Duodenal mucosa (tissue), 2 donors: ENCODE measurements around the gene STX17.

ENCODE experiments used
- H3K27ac ChIP-seq: one replicate; pipeline ENCODE4 v1.7.0; 2013; ENCODE audit warnings: low read depth, low read length
- H3K27me3 ChIP-seq, 2 donors: one replicate each; pipeline ENCODE4 v1.7.0; 2013; ENCODE audit warnings: low read length in 2 of 2, control low read depth in 1 of 2; ENCODE audit not compliant: insufficient read depth in 2 of 2, control insufficient read depth in 1 of 2
- H3K36me3 ChIP-seq, 2 donors: one replicate each; pipeline ENCODE4 v1.7.0; 2013; ENCODE audit warnings: low read length in 2 of 2, control low read depth in 1 of 2; ENCODE audit not compliant: insufficient read depth in 2 of 2, control insufficient read depth in 1 of 2
- H3K4me1 ChIP-seq, 2 donors: one replicate each; pipeline ENCODE4 v1.7.0; 2013; ENCODE audit warnings: low read length in 2 of 2, control low read depth in 1 of 2; ENCODE audit not compliant: insufficient read depth in 2 of 2, control insufficient read depth in 1 of 2
- H3K4me3 ChIP-seq, 2 donors: one replicate each; pipeline ENCODE4 v1.7.0; 2013; ENCODE audit warnings: low read length in 2 of 2, low read depth in 1 of 2
- H3K9ac ChIP-seq, 2 donors: one replicate each; pipeline ENCODE4 v1.7.0; 2013; ENCODE audit warnings: low read length in 2 of 2, low read depth in 1 of 2
- H3K9me3 ChIP-seq, 2 donors: one replicate each; pipeline ENCODE4 v1.7.0; 2013; ENCODE audit warnings: low read length in 2 of 2, control low read depth in 1 of 2; ENCODE audit not compliant: control insufficient read depth in 1 of 2

The STX17 gene

DNA sequence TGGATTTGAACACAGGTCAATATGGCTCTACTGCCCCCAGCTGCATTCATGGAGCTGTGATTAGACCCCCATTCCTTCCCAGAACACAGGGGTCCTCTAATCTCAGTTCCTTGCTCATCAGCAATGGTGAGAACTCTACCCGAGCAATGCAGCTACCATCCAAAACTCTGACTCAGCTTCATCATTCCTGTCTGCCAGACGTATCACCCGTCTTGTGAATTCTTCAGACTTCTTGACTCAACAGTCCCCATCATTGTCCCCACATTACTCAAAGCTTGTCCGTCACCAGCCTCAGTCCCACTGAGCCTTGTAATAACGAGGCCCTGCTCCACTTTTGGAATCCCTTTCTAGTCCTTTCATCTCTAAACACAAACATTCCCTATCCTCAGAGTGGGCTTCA is 36.3 kb upstream of the STX17 start:
- H3K27ac ChIP-seq, result no peak overlapping the region
- no peak overlapping the region for H3K4me3 ChIP-seq

DNA sequence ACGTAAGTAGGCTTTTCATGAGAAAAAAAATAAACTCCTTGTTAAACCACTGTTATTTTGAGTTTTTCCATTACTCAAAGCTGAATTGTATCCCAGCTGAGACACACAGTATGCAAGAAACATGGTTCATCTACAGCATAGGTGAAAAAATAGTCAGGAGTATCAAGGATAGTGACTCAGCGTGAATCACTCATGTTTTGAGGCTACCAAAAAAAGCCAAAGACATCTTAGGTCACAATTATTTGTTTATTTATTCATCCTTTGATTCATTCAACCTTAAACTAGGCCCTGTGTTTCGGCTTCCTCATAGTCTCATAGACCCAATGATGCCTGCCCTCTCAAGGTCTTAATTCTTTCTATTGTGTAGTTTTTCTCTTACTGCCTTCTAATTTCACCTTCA is 32.9 kb upstream of the STX17 start:
- H3K9ac ChIP-seq, result no peak overlapping the region
- H3K4me1 ChIP-seq, result no peaks in the 10 kb centered on the region
- H3K27ac ChIP-seq, result no peak overlapping the region
- no peaks in the 10 kb centered on the region for H3K36me3 ChIP-seq
- H3K27me3 ChIP-seq, result no peaks in the 10 kb centered on the region
- H3K4me3 ChIP-seq, result no peak overlapping the region
- H3K9me3 ChIP-seq, result no peaks in the 10 kb centered on the region

More for the DNA sequence above, 36.3 kb upstream of the STX17 start:
- Histone ChIP-seq H3K27me3 (no peaks in the 10 kb centered on the region), H3K4me1 (no peaks in the 10 kb centered on the region), H3K9ac (no peak overlapping the region), H3K36me3 (no peaks in the 10 kb centered on the region), H3K9me3 (no peaks in the 10 kb centered on the region)

DNA sequence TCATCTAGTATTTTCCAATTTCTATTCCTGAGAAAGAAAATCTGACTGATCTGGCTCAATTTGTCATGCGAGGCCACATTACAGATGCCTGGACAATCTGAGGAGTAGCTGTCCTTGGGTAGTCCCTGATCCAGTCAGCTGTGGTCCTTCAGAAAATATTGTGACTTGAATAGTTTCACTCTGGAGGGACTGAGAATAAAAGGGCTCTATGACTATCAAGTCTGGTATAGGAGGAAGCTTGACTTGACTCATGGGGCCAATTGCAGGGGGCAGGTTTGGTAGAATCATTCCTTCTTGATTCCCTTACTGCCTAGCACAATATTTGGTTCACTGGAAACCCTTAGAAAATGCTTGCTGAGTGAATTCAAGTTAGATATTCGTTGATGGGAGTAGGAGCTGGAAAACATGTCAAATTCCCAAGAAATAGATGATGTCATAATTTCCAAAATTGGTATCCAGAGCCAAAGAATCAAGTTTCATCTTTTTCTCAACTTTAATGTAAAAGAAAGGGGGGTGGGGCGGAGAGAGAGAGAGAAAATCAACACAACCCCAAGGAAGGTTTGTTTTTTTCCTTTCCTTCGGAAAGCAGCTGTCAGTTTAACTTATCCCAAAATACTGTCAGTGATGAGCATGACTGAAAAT is 32.4 kb upstream of the STX17 start:
- no peak overlapping the region for H3K9ac ChIP-seq
- H3K4me1 ChIP-seq, result no peaks in the 10 kb centered on the region
- H3K36me3 ChIP-seq, result no peaks in the 10 kb centered on the region
- H3K9me3 ChIP-seq, result no peaks in the 10 kb centered on the region
- no peak overlapping the region for H3K27ac ChIP-seq
- no peak overlapping the region for H3K4me3 ChIP-seq
- no peaks in the 10 kb centered on the region for H3K27me3 ChIP-seq

DNA sequence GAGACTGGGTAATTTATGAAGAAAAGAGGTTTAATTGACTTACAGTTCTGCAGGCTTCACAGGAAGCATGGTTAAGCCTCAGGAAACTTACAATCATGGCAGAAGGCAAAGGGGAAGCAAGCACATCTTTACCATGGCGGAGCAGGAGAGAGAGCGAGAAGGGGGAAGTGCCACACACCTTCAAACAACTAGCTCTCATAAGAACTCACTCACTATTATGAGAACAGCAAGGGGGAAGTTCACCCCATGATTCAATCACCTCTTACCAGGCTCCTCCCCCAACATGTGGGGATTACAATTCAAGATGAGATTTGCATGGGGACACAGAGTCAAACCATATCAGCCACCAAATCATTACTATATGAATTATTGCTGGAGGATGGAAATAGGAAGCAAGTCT is 30.3 kb upstream of the STX17 start:
- H3K27ac ChIP-seq, result no peak overlapping the region
- H3K9ac ChIP-seq, result no peak overlapping the region
- no peaks in the 10 kb centered on the region for H3K27me3 ChIP-seq
- H3K4me1 ChIP-seq, result no peaks in the 10 kb centered on the region
- H3K4me3 ChIP-seq, result no peak overlapping the region
- no peaks in the 10 kb centered on the region for H3K36me3 ChIP-seq
- H3K9me3 ChIP-seq, result no peaks in the 10 kb centered on the region

DNA sequence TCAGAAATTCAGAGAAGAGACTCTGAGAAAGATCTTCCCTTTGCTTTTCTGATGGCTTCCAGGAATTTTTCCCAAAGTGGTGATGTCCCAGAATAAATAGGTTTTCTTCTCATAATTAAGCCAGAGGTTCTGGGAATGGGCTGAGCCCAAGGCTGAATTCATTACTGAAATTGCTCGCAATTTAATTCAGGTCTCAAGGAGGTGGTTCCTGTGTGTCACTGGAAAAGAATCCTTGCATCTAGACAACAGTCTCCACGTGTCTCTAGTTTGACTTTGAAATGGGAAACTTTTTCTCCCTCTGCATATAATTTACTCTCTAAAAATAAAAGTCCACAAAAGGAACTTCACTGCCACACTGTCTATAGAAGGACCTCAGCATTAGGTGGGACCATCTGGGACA is 27.8 kb upstream of the STX17 start:
- no peaks in the 10 kb centered on the region for H3K4me1 ChIP-seq
- H3K27me3 ChIP-seq, result no peaks in the 10 kb centered on the region

DNA sequence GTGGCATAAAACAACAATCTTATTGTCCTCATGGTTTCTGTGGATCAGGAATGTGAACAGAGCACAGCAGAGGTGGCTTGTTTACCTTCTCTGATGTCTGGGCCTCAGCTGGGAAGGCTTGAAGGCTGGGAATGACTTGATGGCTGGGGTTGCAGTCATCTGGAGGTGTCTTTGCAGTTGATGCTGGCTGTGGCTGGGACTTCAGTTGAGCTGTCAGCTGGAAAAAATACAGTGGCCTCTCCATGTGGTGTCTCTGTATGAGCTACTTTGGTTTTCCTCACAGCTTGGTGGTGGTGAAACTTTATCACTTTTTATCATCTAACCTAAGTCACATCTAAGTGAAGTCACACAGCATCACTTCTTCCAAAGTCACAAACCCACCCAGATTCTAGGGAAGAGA is 24.7 kb upstream of the STX17 start:
- Histone ChIP-seq H3K4me3 (no peak overlapping the region), H3K27me3 (no peaks in the 10 kb centered on the region), H3K4me1 (no peaks in the 10 kb centered on the region), H3K9me3 (no peaks in the 10 kb centered on the region), H3K36me3 (no peaks in the 10 kb centered on the region), H3K9ac (no peak overlapping the region), H3K27ac (no peak overlapping the region)

More for the DNA sequence above, 27.8 kb upstream of the STX17 start:
- Histone ChIP-seq H3K4me3 (no peak overlapping the region), H3K9me3 (no peaks in the 10 kb centered on the region), H3K27ac (no peak overlapping the region), H3K9ac (no peak overlapping the region), H3K36me3 (no peaks in the 10 kb centered on the region)

DNA sequence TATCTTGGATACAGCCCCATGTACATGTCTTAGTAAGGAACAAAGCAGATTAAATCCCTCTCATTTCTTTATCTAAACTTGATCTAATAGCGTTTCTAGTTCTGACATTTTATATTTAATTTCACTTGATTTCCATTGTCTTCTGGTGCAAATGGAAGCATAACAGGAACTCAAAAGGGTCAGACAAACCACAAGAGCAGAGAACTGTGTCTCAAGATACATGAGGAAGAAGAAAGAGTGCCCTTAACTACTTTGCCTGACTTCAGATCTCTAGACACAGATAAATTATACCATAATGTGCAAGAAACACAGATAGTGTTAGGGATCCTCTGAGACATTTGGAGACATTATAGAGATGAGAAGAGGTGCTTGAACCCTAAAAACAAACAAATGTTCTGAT is 20.7 kb upstream of the STX17 start:
- Histone ChIP-seq H3K9me3 (no peaks in the 10 kb centered on the region), H3K27ac (no peak overlapping the region), H3K4me3 (no peak overlapping the region), H3K36me3 (no peaks in the 10 kb centered on the region), H3K27me3 (no peaks in the 10 kb centered on the region), H3K9ac (no peak overlapping the region), H3K4me1 (no peaks in the 10 kb centered on the region)

DNA sequence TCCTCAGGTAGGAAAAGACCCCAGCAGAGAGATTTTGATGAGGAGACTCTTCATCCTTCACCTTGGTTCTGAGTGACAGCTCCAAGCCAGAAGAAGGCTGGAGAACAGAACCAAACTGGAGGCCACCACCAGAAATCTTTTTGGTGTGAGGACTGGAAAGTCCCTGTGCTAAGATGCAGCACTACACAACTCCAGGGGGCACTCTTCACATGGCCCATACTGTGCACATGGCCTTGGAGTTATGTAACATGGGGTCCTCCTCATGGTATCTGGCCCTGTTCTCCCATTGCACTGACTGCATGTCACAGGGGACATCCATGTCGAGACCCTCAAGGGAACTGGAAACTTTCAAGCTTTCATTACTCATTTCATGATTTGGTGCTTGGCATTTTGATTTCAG is 17.3 kb upstream of the STX17 start:
- Histone ChIP-seq H3K4me1 (no peaks in the 10 kb centered on the region), H3K9ac (no peak overlapping the region), H3K4me3 (no peak overlapping the region), H3K36me3 (no peaks in the 10 kb centered on the region), H3K27me3 (no peaks in the 10 kb centered on the region), H3K27ac (no peak overlapping the region), H3K9me3 (no peaks in the 10 kb centered on the region)

DNA sequence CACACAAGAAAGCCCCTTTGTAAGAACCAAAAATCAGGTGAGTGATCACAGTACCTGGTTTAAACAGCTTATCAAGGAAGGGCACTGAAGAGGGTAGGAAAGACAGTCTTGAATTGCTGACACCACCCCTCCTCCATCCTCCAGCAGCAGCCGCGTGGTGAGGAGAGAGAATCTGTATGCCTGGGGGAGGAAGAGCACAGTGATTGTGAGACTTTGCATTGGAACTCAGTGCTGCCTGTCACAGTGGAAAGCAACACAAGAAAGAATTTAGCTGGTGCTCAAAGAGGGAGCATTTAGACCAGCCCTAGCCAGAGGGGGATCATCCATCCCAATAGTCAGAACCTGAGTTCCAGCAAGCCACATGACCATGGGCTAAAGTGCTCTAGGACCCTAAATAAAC is 11.6 kb upstream of the STX17 start:
- Histone ChIP-seq H3K36me3 (no peaks in the 10 kb centered on the region), H3K4me1 (no peaks in the 10 kb centered on the region), H3K27me3 (no peaks in the 10 kb centered on the region), H3K9ac (no peak overlapping the region), H3K4me3 (no peak overlapping the region), H3K27ac (no peak overlapping the region), H3K9me3 (no peaks in the 10 kb centered on the region)

DNA sequence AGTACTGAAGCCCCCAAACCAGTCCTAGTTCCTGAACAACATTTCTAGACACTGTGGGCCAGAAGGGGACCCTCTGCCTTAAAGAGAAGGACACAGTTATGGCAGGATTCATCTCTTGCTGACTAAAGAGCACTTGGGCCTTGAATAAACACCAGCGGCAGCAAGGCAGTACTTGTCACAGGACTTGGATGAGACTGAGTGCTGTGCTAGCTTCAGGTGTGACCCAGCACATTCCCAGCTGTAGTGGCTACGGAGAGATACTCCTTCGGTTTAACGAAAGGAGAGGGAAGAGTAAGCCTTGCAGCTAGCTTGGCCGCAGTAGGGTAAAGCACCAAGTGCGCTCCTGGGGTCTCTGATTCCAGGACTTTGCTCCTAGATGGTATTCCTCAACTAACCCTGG is 10.9 kb upstream of the STX17 start:
- no peaks in the 10 kb centered on the region for H3K36me3 ChIP-seq
- no peak overlapping the region for H3K27ac ChIP-seq
- H3K9me3 ChIP-seq, result no peaks in the 10 kb centered on the region
- no peak overlapping the region for H3K4me3 ChIP-seq
- no peaks in the 10 kb centered on the region for H3K4me1 ChIP-seq
- H3K27me3 ChIP-seq, result no peaks in the 10 kb centered on the region
- H3K9ac ChIP-seq, result no peak overlapping the region

DNA sequence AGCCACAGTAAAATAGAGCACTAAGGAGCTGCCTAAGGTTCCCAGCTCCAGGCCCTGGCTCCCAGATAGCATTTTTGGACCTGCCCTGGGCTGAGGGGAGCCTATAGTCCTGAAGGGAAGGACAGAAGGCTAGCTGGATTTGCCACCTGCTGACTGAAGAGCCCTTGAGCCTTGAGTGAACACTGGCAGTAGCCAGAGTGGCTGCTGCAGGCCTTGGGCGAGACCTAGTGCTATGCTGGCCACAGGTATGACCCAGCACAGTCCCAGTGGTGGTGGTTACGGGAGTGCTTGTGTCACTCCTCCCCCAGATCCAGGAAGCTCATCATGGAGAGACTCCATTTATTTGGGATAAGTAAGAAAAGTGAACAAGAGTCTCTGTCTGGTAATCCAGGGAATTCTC is 10.3 kb upstream of the STX17 start:
- H3K27ac ChIP-seq, result no peak overlapping the region
- H3K9ac ChIP-seq, result no peak overlapping the region
- no peaks in the 10 kb centered on the region for H3K27me3 ChIP-seq
- H3K4me3 ChIP-seq, result no peak overlapping the region
- H3K4me1 ChIP-seq, result no peaks in the 10 kb centered on the region
- no peaks in the 10 kb centered on the region for H3K36me3 ChIP-seq
- H3K9me3 ChIP-seq, result no peaks in the 10 kb centered on the region
